GM19193 (cell line): ENCODE measurements around the gene SOWAHC.

ENCODE experiments used
- POLR2A ChIP-seq: IDR thresholded peaks from 4 replicates; pipeline ENCODE4 v1.6.1; 2011; ENCODE audit not compliant: insufficient read depth, insufficient read length; ENCODE audit errors: extremely low read depth

The SOWAHC gene

DNA sequence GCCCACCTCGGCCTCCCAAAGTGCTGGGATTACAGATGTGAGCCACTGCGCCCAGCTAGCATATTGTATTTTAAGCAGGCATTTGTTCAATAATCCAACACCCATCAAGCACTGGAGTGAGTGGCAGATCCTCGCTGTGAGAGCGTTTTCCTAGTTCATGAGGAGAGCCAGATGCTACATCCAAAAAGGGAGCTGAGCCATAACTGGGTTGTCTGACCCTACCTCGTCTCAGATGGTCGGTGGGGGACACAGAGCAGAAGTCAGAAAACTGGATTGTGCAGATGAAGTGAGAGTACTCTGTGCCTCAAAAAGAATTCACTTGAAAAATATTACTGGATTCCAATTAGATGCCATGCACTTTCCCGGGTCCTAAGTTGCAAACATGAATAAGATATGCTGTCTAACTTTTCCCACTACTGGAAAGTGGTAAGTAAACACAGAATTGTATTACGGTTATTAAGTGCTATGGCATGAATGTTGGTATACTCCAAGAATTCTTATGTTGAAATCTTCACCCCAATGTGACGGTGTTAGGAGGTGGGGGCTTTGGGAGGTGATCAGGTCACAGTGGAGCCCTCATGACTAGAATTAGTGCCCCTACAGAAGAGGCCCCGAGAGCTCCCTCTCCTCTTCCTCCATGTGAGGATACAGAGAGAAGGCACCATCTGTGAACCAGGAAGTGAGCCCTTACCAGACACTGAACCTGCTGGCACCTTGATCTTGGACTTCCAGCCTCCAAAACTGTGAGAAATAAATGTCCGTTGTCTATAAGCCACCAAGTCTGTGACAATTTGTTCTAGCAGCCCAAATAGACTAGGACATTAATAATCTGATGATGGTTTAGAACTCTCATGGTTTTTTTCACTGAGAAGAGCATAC lies 21.5 kb downstream of the SOWAHC start:
- no peak for TF ChIP-seq POLR2A

GRCh38 chr2:109636317-109636716 lies 22.2 kb downstream of the SOWAHC start:
- TF ChIP-seq POLR2A, result no peak

GRCh38 chr2:109637749-109638570 lies 23.8 kb downstream of the SOWAHC start:
- TF ChIP-seq POLR2A, result no peak

- no peak for TF ChIP-seq POLR2A
Measured at GRCh38 chr2:109638795-109639194, 24.6 kb downstream of the SOWAHC start.

DNA sequence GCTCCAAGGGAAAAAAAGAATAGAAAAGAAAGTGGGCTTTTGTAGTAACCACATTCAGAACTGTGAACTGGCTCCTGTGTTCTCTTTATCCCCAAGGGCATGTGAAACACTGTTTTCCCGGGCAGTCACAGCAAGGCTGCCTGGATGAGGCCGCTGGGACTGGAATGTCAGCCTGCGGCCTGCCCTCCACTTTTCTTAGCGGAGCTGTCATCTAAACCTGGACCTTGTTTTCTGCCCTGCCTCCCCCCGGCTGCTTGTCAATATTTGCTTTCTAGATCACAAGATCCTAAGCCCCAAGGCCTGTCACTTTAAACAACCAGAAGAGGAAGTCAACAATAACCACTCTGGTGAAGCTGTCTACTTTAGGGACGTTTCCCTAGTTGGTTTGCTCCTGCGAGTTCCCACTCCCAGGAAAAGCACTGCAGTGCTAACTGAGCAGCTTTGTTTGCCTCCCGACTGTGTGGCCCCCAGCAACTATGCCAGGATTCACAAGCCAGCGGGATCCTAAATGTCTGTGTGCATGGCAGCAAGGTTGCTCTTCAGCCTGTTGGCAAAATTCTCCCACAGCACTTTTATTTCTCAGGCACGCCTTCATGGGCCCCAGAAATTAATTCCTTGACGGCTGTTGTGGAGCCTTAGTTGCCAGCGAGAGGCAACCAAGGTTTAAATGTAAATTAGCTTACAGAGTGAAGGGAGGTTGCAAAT lies 30.6 kb downstream of the SOWAHC start:
- TF ChIP-seq POLR2A, result no peak

DNA sequence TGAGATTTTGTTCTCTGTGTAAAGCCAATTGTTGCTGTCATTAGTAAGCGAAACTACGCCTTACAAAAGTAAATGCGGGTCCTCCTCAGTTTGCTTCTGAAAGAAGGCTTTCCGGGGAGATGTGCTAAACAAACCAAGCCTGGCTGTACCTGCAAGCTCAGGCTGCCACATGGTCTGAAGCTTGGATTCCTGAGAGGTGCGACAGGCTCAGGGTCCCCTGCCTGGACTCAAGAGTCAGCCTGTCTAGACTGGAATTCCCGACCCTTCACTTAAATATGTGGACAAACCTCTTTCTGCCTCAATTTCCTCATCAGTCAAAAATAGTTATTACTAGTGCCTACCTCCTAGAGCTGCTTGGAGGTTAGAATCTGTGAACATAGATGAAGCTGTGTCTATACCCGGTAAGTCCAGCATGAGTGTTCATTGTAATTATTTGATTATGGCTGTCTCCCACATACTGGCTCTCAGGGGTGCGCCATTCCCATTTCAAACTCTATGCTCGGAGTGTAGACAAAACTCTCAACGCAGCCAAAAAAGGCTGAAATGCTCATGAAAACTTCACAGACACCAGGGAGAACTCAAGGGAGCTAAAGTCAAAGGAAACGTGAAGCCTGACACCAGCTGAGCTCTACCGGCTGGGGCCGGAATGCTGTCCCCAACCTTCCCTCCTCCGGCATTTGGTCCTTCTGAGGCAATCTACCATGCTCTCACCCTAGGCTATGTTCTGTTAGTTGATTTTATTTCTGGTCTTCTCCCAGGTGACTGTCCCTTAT lies 31.4 kb downstream of the SOWAHC start:
- no peak for TF ChIP-seq POLR2A

GRCh38 chr2:109646961-109647360 lies 32.8 kb downstream of the SOWAHC start:
- TF ChIP-seq POLR2A, result no peak

DNA sequence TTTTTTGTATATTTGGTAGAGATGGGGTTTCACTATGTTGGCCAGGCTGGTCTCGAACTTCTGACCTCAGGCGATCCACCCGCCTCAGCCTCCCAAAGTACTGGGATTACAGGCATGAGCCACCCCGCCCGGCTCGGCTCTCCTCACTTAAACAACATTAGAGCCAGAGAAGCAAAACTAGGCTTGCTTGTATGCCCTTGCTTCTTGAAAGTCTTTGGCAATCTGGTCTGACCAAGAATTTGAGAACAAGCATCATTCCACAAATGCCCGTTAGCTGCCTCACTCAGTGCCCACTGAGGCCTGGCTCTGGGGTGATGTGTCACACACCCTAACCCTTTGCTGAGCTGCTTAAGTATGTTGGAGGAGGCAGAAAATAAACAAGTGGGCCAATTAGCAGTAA lies 33.5 kb downstream of the SOWAHC start:
- no peak for TF ChIP-seq POLR2A

DNA sequence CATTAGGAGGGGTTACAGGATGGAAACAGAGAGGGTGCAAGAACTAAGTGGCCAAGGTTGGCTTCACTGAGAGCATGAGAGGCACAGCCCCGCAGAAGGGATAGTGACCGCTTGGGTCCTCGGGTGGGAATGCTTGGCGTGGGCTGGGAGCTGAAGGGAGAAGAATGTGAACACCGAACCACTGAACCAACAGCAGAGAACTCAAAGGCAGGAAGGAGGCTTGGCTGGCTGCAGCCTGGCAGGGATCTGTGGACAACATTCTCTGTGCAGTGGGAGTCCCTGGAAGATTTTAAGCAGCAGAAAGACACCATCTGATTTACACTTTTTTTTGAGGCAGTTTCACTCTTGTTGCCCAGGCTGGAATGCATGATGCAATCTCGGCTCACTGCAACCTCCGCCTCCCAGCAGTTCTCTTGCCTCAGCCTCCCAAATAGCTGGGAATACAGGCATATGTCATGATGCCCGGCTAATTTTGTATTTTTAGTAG lies 33.9 kb downstream of the SOWAHC start:
- no peak for TF ChIP-seq POLR2A

GRCh38 chr2:109649736-109650695 lies 35.9 kb downstream of the SOWAHC start:
- TF ChIP-seq POLR2A, result no peak

- no peak for TF ChIP-seq POLR2A
Measured at GRCh38 chr2:109654326-109655050, 40.3 kb downstream of the SOWAHC start.

- TF ChIP-seq POLR2A, result no peak
Measured at GRCh38 chr2:109655287-109655686, 41.1 kb downstream of the SOWAHC start.
